Measurements from ENCODE around the gene TCP11. TPM values are rescaled to one million over a fixed set of nuclear protein-coding genes. Genes with fewer than 3 reads are reported as not detected.

TCP11 gene
- total RNA-seq, 1 donor from 2014 or later: not detected

- Histone ChIP-seq H3K27me3 (ENCODE audit: low read depth) (no peaks in the 10 kb centered on the region), H3K27ac (replicated peaks) (no peak overlapping the region), H3K4me1 (peaks cover 34% of the 10 kb centered on the region), H3K36me3 (no peaks in the 10 kb centered on the region), H3K4me3 (no peak overlapping the region), H3K9me3 (replicated peaks) (no peaks in the 10 kb centered on the region)
- no peak for DNase-seq
- intact Hi-C loops (cut with micrococcal nuclease): no loop called here
- TF ChIP-seq CTCF (IDR thresholded peaks at IDR 0.05; ENCODE audit: borderline replicate concordance): no peak
Observed at GRCh38 chr6:35166116-35166515, 25.0 kb upstream of the TCP11 start.

GRCh38 chr6:35165630-35166071 is 24.5 kb upstream of the TCP11 start:
- H3K36me3 ChIP-seq: no peaks in the 10 kb centered on the region
- H3K27me3 ChIP-seq (ENCODE audit: low read depth): no peaks in the 10 kb centered on the region
- peaks cover 37% of the 10 kb centered on the region for H3K4me1 ChIP-seq
- H3K4me3 ChIP-seq: no peak overlapping the region
- DNase-seq: no peak
- intact Hi-C loops (cut with micrococcal nuclease): no loop called here
- H3K27ac ChIP-seq (replicated peaks): no peak overlapping the region
- no peaks in the 10 kb centered on the region for H3K9me3 ChIP-seq (replicated peaks)
- no peak for TF ChIP-seq CTCF (IDR thresholded peaks at IDR 0.05; ENCODE audit: borderline replicate concordance)

GRCh38 chr6:35164868-35165267 is 23.7 kb upstream of the TCP11 start:
- intact Hi-C loops (cut with micrococcal nuclease): no loop called here
- no peak for DNase-seq
- no peak for TF ChIP-seq CTCF (IDR thresholded peaks at IDR 0.05; ENCODE audit: borderline replicate concordance)
- Histone ChIP-seq H3K27ac (replicated peaks) (no peak overlapping the region), H3K36me3 (no peaks in the 10 kb centered on the region), H3K4me1 (peaks cover 38% of the 10 kb centered on the region), H3K9me3 (replicated peaks) (no peaks in the 10 kb centered on the region), H3K4me3 (no peak overlapping the region), H3K27me3 (ENCODE audit: low read depth) (no peaks in the 10 kb centered on the region)

DNA sequence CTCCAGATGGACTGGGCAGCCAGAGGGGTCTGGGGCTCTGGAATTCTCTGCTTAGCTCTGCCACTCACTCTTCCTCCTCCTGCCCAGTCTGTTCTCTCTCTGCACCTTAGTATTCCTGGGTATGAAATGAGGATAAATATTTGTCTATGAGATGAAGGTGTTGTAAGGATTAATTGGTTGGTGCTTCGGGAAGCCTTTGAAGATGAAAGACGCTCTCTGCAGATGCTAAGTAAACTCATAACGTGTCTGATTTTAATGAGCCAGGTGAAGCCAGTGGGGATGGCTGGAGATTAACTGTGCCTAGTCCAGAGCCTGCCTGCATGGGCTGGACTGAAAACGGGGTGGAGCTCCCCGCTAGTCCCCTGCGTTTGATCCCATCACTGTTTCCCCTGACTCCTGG is 23.1 kb upstream of the TCP11 start:
- Histone ChIP-seq H3K27me3 (ENCODE audit: low read depth) (no peaks in the 10 kb centered on the region), H3K4me1 (peaks cover 38% of the 10 kb centered on the region), H3K36me3 (no peaks in the 10 kb centered on the region), H3K9me3 (replicated peaks) (no peaks in the 10 kb centered on the region), H3K4me3 (no peak overlapping the region), H3K27ac (replicated peaks) (no peak overlapping the region)
- no peak for TF ChIP-seq CTCF (IDR thresholded peaks at IDR 0.05; ENCODE audit: borderline replicate concordance)
- DNase-seq: no peak
- intact Hi-C loops (cut with micrococcal nuclease): no loop called here

GRCh38 chr6:35163836-35164235 is 22.7 kb upstream of the TCP11 start:
- intact Hi-C loops (cut with micrococcal nuclease): no loop called here
- Histone ChIP-seq H3K27me3 (ENCODE audit: low read depth) (no peaks in the 10 kb centered on the region), H3K4me3 (no peak overlapping the region)

More at GRCh38 chr6:35163836-35164235, 22.7 kb upstream of the TCP11 start:
- no peak for DNase-seq
- Histone ChIP-seq H3K9me3 (replicated peaks) (no peaks in the 10 kb centered on the region), H3K36me3 (no peaks in the 10 kb centered on the region), H3K4me1 (peaks cover 36% of the 10 kb centered on the region), H3K27ac (replicated peaks) (no peak overlapping the region)
- no peak for TF ChIP-seq CTCF (IDR thresholded peaks at IDR 0.05; ENCODE audit: borderline replicate concordance)
